Measurements from ENCODE around the gene GSTCD.

The GSTCD gene

GRCh38 chr4:105815701-105816100 is 107.1 kb downstream of the GSTCD start:
- H3K27ac ChIP-seq: no peak overlapping the region
- no peak for TF ChIP-seq ZFX (IDR thresholded peaks at IDR 0.05)
- TF ChIP-seq, protein P1, sequence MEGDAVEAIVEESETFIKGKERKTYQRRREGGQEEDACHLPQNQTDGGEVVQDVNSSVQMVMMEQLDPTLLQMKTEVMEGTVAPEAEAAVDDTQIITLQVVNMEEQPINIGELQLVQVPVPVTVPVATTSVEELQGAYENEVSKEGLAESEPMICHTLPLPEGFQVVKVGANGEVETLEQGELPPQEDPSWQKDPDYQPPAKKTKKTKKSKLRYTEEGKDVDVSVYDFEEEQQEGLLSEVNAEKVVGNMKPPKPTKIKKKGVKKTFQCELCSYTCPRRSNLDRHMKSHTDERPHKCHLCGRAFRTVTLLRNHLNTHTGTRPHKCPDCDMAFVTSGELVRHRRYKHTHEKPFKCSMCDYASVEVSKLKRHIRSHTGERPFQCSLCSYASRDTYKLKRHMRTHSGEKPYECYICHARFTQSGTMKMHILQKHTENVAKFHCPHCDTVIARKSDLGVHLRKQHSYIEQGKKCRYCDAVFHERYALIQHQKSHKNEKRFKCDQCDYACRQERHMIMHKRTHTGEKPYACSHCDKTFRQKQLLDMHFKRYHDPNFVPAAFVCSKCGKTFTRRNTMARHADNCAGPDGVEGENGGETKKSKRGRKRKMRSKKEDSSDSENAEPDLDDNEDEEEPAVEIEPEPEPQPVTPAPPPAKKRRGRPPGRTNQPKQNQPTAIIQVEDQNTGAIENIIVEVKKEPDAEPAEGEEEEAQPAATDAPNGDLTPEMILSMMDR (conservative IDR thresholded peaks at IDR 0.05): no peak

DNA sequence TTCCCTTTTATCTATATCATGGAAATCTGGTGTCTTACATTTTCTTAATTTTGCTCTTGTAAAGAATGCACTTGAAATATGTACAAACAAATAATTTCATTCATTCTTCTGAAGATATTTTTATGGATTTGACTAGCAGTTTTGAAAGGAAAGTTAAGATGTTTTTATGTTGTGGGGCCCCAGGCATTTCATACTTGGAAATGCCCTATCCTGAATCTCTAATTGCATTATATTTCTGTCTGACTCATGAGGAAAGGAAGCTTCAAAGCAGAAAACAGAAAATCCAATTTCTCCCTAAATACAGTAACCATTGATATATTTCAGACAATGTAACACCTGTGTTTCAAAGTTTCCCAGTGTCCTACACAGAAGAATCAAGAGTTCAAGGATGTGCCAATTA is 113.5 kb downstream of the GSTCD start:
- no peak overlapping the region for H3K27ac ChIP-seq
- TF ChIP-seq, protein P1 (conservative IDR thresholded peaks at IDR 0.05): no peak
- TF ChIP-seq ZFX (IDR thresholded peaks at IDR 0.05): no peak

GRCh38 chr4:105828074-105828473 is 119.5 kb downstream of the GSTCD start:
- TF ChIP-seq ZFX (IDR thresholded peaks at IDR 0.05): no peak
- TF ChIP-seq, protein P1 (conservative IDR thresholded peaks at IDR 0.05): no peak
- H3K27ac ChIP-seq: no peak overlapping the region

- TF ChIP-seq, protein P1 (conservative IDR thresholded peaks at IDR 0.05): no peak
- no peak for TF ChIP-seq ZFX (IDR thresholded peaks at IDR 0.05)
Observed at GRCh38 chr4:105831189-105831588, 122.6 kb downstream of the GSTCD start.

GRCh38 chr4:105835177-105835576 is 126.6 kb downstream of the GSTCD start:
- no peak overlapping the region for H3K27ac ChIP-seq
- TF ChIP-seq, protein P1 (conservative IDR thresholded peaks at IDR 0.05): no peak
- no peak for TF ChIP-seq ZFX (IDR thresholded peaks at IDR 0.05)

More at GRCh38 chr4:105831189-105831588, 122.6 kb downstream of the GSTCD start:
- H3K27ac ChIP-seq: no peak overlapping the region

GRCh38 chr4:105836537-105836936 is 128.0 kb downstream of the GSTCD start:
- no peak overlapping the region for H3K27ac ChIP-seq
- no peak for TF ChIP-seq ZFX (IDR thresholded peaks at IDR 0.05)
- TF ChIP-seq, protein P1 (conservative IDR thresholded peaks at IDR 0.05): no peak

- no peak overlapping the region for H3K27ac ChIP-seq
- TF ChIP-seq, protein P1 (conservative IDR thresholded peaks at IDR 0.05): no peak
- no peak for TF ChIP-seq ZFX (IDR thresholded peaks at IDR 0.05)
Observed at GRCh38 chr4:105837037-105837436, 128.5 kb downstream of the GSTCD start.

All from C4-2B (cell line).